B cell (primary cell): ENCODE results near the gene OR10H1. TPM values are rescaled to one million over a fixed set of nuclear protein-coding genes. Genes with fewer than 3 reads are reported as not detected.

Source experiments
- ATAC-seq: fragments of 200-7000 bp; cut with Tn5 transposase; one replicate; pipeline ENCODE4 v1.10.0; 2021; ENCODE audit warnings: low read depth, mild to moderate bottlenecking, moderate number of reproducible peaks, moderate library complexity
- CTCF ChIA-PET: fragments of 350-600 bp; sonication (Branson Sonifier 250); formaldehyde crosslinking; loops from one replicate; lab custom pipeline; 2021; ENCODE audit warnings: antibody characterized with exemption, inconsistent platforms; lab: Charles Lee
- POLR2A ChIA-PET: fragments of 350-600 bp; sonication (Branson Sonifier 250); formaldehyde crosslinking; loops from one replicate; lab custom pipeline; 2021; ENCODE audit warnings: antibody characterized with exemption; lab: Charles Lee
- DNase-seq: peaks from one replicate; pipeline ENCODE4 v3.0.0; 2013
- H2AFZ ChIP-seq: 2 replicates; pipeline ENCODE4 v1.6.1; 2012; ENCODE audit warnings: mild to moderate bottlenecking, low read depth, low read length; ENCODE audit not compliant: insufficient read depth, poor library complexity, severe bottlenecking
- H3K27ac ChIP-seq, 2 donors: 1 replicate in 1 of 2; 2 replicates in 1 of 2; pipeline ENCODE4 v1.5.1; 2012 to 2013; ENCODE audit warnings: low read length in 2 of 2, mild to moderate bottlenecking in 2 of 2, moderate library complexity in 1 of 2
- H3K27me3 ChIP-seq, 4 experiments: fragments of 200-600 bp in 1 of 4; sonication (generic) in 1 of 4; replicated peaks in 1 of 4; 1 replicate in 2 of 4; 2 replicates in 2 of 4; pipeline versions ENCODE4 v1.6.1 to v1.7.0; 2013 to 2016; ENCODE audit warnings: low read length in 3 of 4, mild to moderate bottlenecking in 2 of 4, mixed read lengths in 1 of 4, moderate library complexity in 1 of 4; ENCODE audit not compliant: insufficient read depth in 4 of 4, control insufficient read depth in 3 of 4; ENCODE audit errors: control extremely low read depth in 1 of 4
- H3K36me3 ChIP-seq, 2 experiments: replicated peaks in 1 of 2; 1 replicate in 1 of 2; 2 replicates in 1 of 2; pipeline versions ENCODE4 v1.6.1 to v1.7.1; 2013; ENCODE audit warnings: low read length in 1 of 2; ENCODE audit not compliant: insufficient read depth in 2 of 2, control insufficient read depth in 1 of 2; ENCODE audit errors: control extremely low read depth in 1 of 2, extremely low read depth in 1 of 2
- H3K4me1 ChIP-seq, 2 donors: fragments of 200-600 bp in 1 of 2; sonication (generic) in 1 of 2; 1 replicate in 1 of 2; 2 replicates in 1 of 2; pipeline versions ENCODE4 v1.5.1 to v1.6.1; 2013 to 2017; ENCODE audit warnings: low read length in 2 of 2; ENCODE audit not compliant: control insufficient read depth in 2 of 2, insufficient read depth in 2 of 2
- H3K4me2 ChIP-seq: replicated peaks from 2 replicates; pipeline ENCODE3; 2012; ENCODE audit warnings: mild to moderate bottlenecking, low read depth, low read length; ENCODE audit not compliant: poor library complexity, severe bottlenecking
- H3K4me3 ChIP-seq, 5 experiments: fragments of 200-600 bp in 1 of 5; sonication (generic) in 1 of 5; 1 replicate in 3 of 5; 2 replicates in 2 of 5; pipeline versions ENCODE4 v1.5.1 to v1.7.0; 2011 to 2016; ENCODE audit warnings: low read length in 4 of 5, mild to moderate bottlenecking in 4 of 5, low read depth in 2 of 5, control low read depth in 1 of 5, moderate library complexity in 1 of 5; ENCODE audit not compliant: insufficient read depth in 1 of 5; ENCODE audit errors: control extremely low read depth in 1 of 5, extremely low read depth in 1 of 5
- H3K79me2 ChIP-seq: fragments of 200-600 bp; sonication (generic); one replicate; pipeline ENCODE4 v1.6.0; 2016; ENCODE audit warnings: low read length; ENCODE audit not compliant: control insufficient read depth, insufficient read depth
- H3K9ac ChIP-seq: fragments of 200-600 bp; sonication (generic); 2 replicates; pipeline ENCODE4 v1.6.1; 2017; ENCODE audit warnings: mild to moderate bottlenecking, low read length, moderate library complexity
- H3K9me3 ChIP-seq, 3 donors: one replicate each; pipeline versions ENCODE4 v1.6.1 to v1.7.1; 2013; ENCODE audit warnings: low read length in 2 of 3; ENCODE audit not compliant: control insufficient read depth in 2 of 3, insufficient read depth in 1 of 3; ENCODE audit errors: control extremely low read depth in 1 of 3
- H4K20me1 ChIP-seq: 2 replicates; pipeline ENCODE4 v1.6.0; 2012; ENCODE audit warnings: mild to moderate bottlenecking, low read length; ENCODE audit not compliant: insufficient read depth, control insufficient read depth, poor library complexity, severe bottlenecking
- H3K27ac Mint-ChIP-seq: one replicate; pipeline ENCODE4 v1.8.0; 2021; ENCODE audit warnings: mixed read lengths
- H3K27me3 Mint-ChIP-seq: one replicate; pipeline ENCODE4 v1.8.0; 2021; ENCODE audit warnings: mixed read lengths
- H3K4me1 Mint-ChIP-seq: one replicate; pipeline ENCODE4 v1.8.0; 2021; ENCODE audit warnings: mixed read lengths
- H3K4me3 Mint-ChIP-seq: one replicate; pipeline ENCODE4 v1.8.0; 2021; ENCODE audit warnings: mixed read lengths
- H3K9me3 Mint-ChIP-seq: one replicate; pipeline ENCODE4 v1.8.0; 2022; ENCODE audit warnings: mixed read lengths; ENCODE audit not compliant: insufficient read depth
- EZH2 ChIP-seq: IDR thresholded peaks from 2 replicates; pipeline ENCODE4 v1.6.1; 2012; ENCODE audit warnings: borderline replicate concordance, low read depth, mild to moderate bottlenecking, moderate library complexity, low read length; ENCODE audit not compliant: insufficient read depth, poor library complexity, severe bottlenecking
- WGBS: methylation state at CpG from one replicate; pipeline ENCODE4 v1.1.5; 2013; ENCODE audit warnings: missing lambda C conversion rate; ENCODE audit not compliant: insufficient coverage; 5-methylcytosine and 5-hydroxymethylcytosine counted together
- intact Hi-C: fragments of 100-400 bp; cut with micrococcal nuclease; formaldehyde crosslinking; loops from one replicate; pipeline ENCODE4 v1.10.0; 2022
- polyA plus RNA-seq: library from polyadenylated mRNA; depleted of rRNA; stranded (reverse); fragments of >200 nt; gene quantifications from 2 replicates; pipeline ENCODE4 v1.2.3, GENCODE V29; 2012
- total RNA-seq, 2 donors: library from RNA; stranded (reverse); fragments of 120-200 nt in 1 of 2; gene quantifications; 1 replicate in 1 of 2; 2 replicates in 1 of 2; pipeline versions ENCODE4 v1.2.3 to v1.2.4, GENCODE V29; 2013 to 2022
- TF ChIP-seq, protein P1 (sequence below): fragments of 200-600 bp; IDR thresholded peaks from one replicate; pipeline ENCODE4 v1.8.0; 2022; ENCODE audit warnings: antibody characterized with exemption, mild to moderate bottlenecking

OR10H1 gene
- total and polyA plus RNA-seq, 2 donors (not counting 1 experiment from before 2014, with no cell fraction given) = 0.10 TPM; not detected in 1

- no peak for DNase-seq
- Histone ChIP-seq H3K27me3 (peaks cover 0 to 6% (median 4%) of the 10 kb centered on the region in 4 experiments), H3K79me2 (no peaks in the 10 kb centered on the region), H3K4me3 (no peak overlapping the region), H2AFZ (no peak overlapping the region), H3K9me3 (peaks cover 0 to 11% (median 0%) of the 10 kb centered on the region in 3 donors), H4K20me1 (no peaks in the 10 kb centered on the region), H3K4me2 (no peak overlapping the region), H3K27ac (no peak overlapping the region), H3K9ac (no peak overlapping the region), H3K4me1 (no peaks in the 10 kb centered on the region), H3K36me3 (no peaks in the 10 kb centered on the region)
- no peak overlapping the region for H3K4me3 Mint-ChIP-seq
- intact Hi-C loops = no loop called here
- ChIA-PET CTCF (no interaction called here), POLR2A (no interaction called here)
- no peak overlapping the region for H3K27ac Mint-ChIP-seq
- ATAC-seq = no peak
- peaks cover 47% of the 10 kb centered on the region for H3K27me3 Mint-ChIP-seq
- 45% methylated on average over 6 of the region's 6 CpGs for WGBS
- no peaks in the 10 kb centered on the region for H3K4me1 Mint-ChIP-seq
- no peak for TF ChIP-seq EZH2
- TF ChIP-seq, protein P1, sequence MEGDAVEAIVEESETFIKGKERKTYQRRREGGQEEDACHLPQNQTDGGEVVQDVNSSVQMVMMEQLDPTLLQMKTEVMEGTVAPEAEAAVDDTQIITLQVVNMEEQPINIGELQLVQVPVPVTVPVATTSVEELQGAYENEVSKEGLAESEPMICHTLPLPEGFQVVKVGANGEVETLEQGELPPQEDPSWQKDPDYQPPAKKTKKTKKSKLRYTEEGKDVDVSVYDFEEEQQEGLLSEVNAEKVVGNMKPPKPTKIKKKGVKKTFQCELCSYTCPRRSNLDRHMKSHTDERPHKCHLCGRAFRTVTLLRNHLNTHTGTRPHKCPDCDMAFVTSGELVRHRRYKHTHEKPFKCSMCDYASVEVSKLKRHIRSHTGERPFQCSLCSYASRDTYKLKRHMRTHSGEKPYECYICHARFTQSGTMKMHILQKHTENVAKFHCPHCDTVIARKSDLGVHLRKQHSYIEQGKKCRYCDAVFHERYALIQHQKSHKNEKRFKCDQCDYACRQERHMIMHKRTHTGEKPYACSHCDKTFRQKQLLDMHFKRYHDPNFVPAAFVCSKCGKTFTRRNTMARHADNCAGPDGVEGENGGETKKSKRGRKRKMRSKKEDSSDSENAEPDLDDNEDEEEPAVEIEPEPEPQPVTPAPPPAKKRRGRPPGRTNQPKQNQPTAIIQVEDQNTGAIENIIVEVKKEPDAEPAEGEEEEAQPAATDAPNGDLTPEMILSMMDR = no peak
- H3K9me3 Mint-ChIP-seq = no peaks in the 10 kb centered on the region
Measured at GRCh38 chr19:15769586-15769985, 45.9 kb downstream of the OR10H1 start.

DNA sequence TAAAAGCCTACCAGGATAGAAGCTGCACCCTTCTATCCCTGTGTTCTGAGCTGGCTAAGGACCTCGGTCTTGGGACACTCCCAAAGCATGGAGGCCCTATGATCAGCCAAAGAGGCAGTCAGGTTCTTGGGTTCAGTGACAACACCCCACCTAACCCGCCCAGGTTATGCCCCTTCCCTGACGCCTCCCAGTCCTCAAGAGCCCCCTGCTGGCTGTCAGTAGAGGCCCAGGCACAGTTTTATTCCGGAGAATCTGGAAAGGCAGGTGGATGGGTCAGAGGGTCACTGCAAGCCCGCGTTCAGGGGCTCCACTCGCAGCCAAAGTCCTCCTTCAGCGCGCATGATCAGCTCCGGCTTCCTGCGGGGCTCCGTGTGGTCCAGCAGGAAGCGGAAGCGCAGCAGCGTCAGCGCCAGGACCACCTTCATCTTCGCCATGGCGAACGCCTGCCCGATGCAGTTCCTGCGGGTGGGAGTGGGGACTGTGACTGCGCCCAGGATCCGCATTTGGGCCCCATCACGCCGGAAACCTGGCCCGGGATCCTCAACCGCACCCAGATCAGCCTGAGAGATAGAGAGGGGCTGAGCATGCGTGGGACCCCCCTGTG, 55.4 kb downstream of the OR10H1 start:
- Histone ChIP-seq H3K79me2 (no peaks in the 10 kb centered on the region), H3K36me3 (no peaks in the 10 kb centered on the region), H4K20me1 (no peaks in the 10 kb centered on the region), H3K4me2 (no peak overlapping the region), H2AFZ (no peak overlapping the region), H3K9me3 (peaks cover 0 to 6% (median 0%) of the 10 kb centered on the region in 3 donors), H3K9ac (no peak overlapping the region), H3K27me3 (peaks cover 0 to 28% (median 24%) of the 10 kb centered on the region in 4 experiments), H3K27ac (no peak overlapping the region), H3K4me1 (no peaks in the 10 kb centered on the region), H3K4me3 (no peak overlapping the region)
- Mint-ChIP-seq H3K4me1 (no peaks in the 10 kb centered on the region), H3K27ac (no peak overlapping the region), H3K9me3 (peaks cover 3% of the 10 kb centered on the region), H3K4me3 (no peak overlapping the region), H3K27me3 (peaks cover 54% of the 10 kb centered on the region)
- POLR2A ChIA-PET = no interaction called here
- no peak for TF ChIP-seq EZH2
- 42% methylated on average over 27 of the region's 28 CpGs for WGBS
- intact Hi-C loops = no loop called here
- CTCF ChIA-PET = no interaction called here
- no peak for DNase-seq
- no peak for ATAC-seq
